ENCODE data around the gene NOS1AP.

DNA sequence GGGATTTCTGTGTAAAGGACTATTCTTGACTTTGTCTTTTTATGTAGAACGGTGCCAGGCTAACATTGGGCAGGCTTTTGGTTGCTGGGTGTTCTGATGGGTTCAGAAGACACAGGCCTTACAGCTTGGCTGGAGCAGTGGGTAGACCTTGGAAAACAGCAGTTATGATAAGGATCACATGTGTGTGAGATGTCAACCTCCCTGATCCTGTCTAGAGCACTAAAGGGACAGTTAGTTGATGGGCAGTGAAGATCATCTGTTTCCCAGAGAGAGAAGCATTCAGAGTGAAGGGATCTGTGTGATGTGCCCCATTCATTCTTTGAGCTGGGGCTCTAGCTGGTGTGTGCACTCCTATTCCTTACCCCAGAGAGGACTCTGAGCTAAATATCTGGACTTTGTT is 88.0 kb downstream of the NOS1AP start:
- TF ChIP-seq, protein P1, sequence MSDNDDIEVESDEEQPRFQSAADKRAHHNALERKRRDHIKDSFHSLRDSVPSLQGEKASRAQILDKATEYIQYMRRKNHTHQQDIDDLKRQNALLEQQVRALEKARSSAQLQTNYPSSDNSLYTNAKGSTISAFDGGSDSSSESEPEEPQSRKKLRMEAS (CRISPR knock-in tag; IDR thresholded peaks at IDR 0.05): no peak
- TF ChIP-seq NFE2L1 (CRISPR knock-in tag; IDR thresholded peaks at IDR 0.05): no peak
- no peak for TF ChIP-seq TEAD4 (CRISPR knock-in tag; IDR thresholded peaks at IDR 0.05)
- no peak for TF ChIP-seq NFATC4 (CRISPR knock-in tag; IDR thresholded peaks at IDR 0.05)

All from WTC11 (cell line).